ENCODE measurements around the gene HIGD1A. TPM values are rescaled to one million over a fixed set of nuclear protein-coding genes. Genes with fewer than 3 reads are reported as not detected.

Gene HIGD1A
- total and polyA plus RNA-seq, 4 donors, result 76.1 to 148 (median 86.1) TPM

- Histone ChIP-seq H3K4me3 (no peak overlapping the region), H3K4me1 (ENCODE audit: control insufficient read depth in 5 of 5, insufficient read depth in 5 of 5, low read length in 5 of 5) (peaks cover 0 to 4% (median 0%) of the 10 kb centered on the region in 5 donors), H3K27me3 (ENCODE audit: control insufficient read depth in 3 of 3, insufficient read depth in 3 of 3, low read length in 2 of 3) (no peaks in the 10 kb centered on the region), H3K36me3 (ENCODE audit: control insufficient read depth in 4 of 4, insufficient read depth in 4 of 4, low read length in 4 of 4) (peaks cover 0 to 7% (median 2%) of the 10 kb centered on the region in 4 donors), H3K9ac (ENCODE audit: insufficient read depth in 1 of 2, low read length in 2 of 2) (peak overlapping the region; percentile 19 to 40), H3K9me3 (ENCODE audit: control insufficient read depth in 4 of 4, insufficient read depth in 3 of 4, low read length in 3 of 4) (no peaks in the 10 kb centered on the region), H3K27ac (ENCODE audit: low read depth in 1 of 2, low read length in 1 of 2) (no peak overlapping the region)
- DNase-seq (no peak), ATAC-seq (ENCODE audit: insufficient read depth, low FRiP score) (no peak)
- TF ChIP-seq, protein P1, sequence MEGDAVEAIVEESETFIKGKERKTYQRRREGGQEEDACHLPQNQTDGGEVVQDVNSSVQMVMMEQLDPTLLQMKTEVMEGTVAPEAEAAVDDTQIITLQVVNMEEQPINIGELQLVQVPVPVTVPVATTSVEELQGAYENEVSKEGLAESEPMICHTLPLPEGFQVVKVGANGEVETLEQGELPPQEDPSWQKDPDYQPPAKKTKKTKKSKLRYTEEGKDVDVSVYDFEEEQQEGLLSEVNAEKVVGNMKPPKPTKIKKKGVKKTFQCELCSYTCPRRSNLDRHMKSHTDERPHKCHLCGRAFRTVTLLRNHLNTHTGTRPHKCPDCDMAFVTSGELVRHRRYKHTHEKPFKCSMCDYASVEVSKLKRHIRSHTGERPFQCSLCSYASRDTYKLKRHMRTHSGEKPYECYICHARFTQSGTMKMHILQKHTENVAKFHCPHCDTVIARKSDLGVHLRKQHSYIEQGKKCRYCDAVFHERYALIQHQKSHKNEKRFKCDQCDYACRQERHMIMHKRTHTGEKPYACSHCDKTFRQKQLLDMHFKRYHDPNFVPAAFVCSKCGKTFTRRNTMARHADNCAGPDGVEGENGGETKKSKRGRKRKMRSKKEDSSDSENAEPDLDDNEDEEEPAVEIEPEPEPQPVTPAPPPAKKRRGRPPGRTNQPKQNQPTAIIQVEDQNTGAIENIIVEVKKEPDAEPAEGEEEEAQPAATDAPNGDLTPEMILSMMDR (IDR thresholded peaks at IDR 0.05; ENCODE audit: control extremely low read depth, extremely low read depth), result no peak
- WGBS, 2 donors, result 72 to 81% methylated on average over 3 of the region's 3 CpGs
Measured at GRCh38 chr3:42780398-42780797, 23.9 kb downstream of the HIGD1A start.

GRCh38 chr3:42778644-42779043, 25.6 kb downstream of the HIGD1A start:
- TF ChIP-seq, protein P1 (IDR thresholded peaks at IDR 0.05; ENCODE audit: control extremely low read depth, extremely low read depth), result no peak
- no peak overlapping the region for H3K9ac ChIP-seq (ENCODE audit: insufficient read depth in 1 of 2, low read length in 2 of 2)
- ATAC-seq (ENCODE audit: insufficient read depth, low FRiP score), result peak; percentile 30

DNA sequence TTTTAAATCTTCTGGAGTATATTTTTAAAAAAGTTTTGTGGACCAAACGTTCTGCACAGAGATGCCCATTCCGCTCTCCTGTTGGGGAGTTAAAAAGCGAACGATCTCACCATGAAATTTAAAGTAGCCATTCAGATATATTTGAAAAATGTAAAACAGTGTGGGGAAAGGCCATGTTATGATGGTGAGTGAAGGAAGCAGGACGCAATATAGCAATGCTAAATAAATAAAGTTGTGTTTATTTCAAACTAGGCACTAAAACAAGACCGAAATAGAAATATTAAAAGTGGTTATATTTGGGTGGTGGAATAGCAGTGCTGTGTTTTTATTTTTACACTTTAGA, 30.9 kb downstream of the HIGD1A start:
- Histone ChIP-seq H3K4me3 (no peak overlapping the region), H3K9ac (ENCODE audit: insufficient read depth in 1 of 2, low read length in 2 of 2) (peak overlapping the region; percentile 48 to 92), H3K36me3 (ENCODE audit: control insufficient read depth in 4 of 4, insufficient read depth in 4 of 4, low read length in 4 of 4) (peaks cover 0 to 2% (median 0%) of the 10 kb centered on the region in 4 donors), H3K27me3 (ENCODE audit: control insufficient read depth in 3 of 3, insufficient read depth in 3 of 3, low read length in 2 of 3) (no peaks in the 10 kb centered on the region), H3K27ac (ENCODE audit: low read depth in 1 of 2, low read length in 1 of 2) (peak overlapping the region in 1 of 2 donors; percentile 72), H3K9me3 (ENCODE audit: control insufficient read depth in 4 of 4, insufficient read depth in 3 of 4, low read length in 3 of 4) (no peaks in the 10 kb centered on the region), H3K4me1 (ENCODE audit: control insufficient read depth in 5 of 5, insufficient read depth in 5 of 5, low read length in 5 of 5) (peaks cover 0 to 4% (median 0%) of the 10 kb centered on the region in 5 donors)
- ATAC-seq (ENCODE audit: insufficient read depth, low FRiP score), result no peak
- TF ChIP-seq, protein P1 (IDR thresholded peaks at IDR 0.05; ENCODE audit: control extremely low read depth, extremely low read depth), result no peak
- WGBS, 2 donors, result 6 to 10% methylated on average over 6 of the region's 6 CpGs
- DNase-seq, result no peak

More at GRCh38 chr3:42778644-42779043, 25.6 kb downstream of the HIGD1A start:
- no peak for DNase-seq
- 83 to 84% methylated on average over 2 of the region's 2 CpGs for WGBS, 2 donors
- H3K4me1 ChIP-seq (ENCODE audit: control insufficient read depth in 5 of 5, insufficient read depth in 5 of 5, low read length in 5 of 5), result peaks cover 0 to 4% (median 0%) of the 10 kb centered on the region in 5 donors
- no peak overlapping the region for H3K27ac ChIP-seq (ENCODE audit: low read depth in 1 of 2, low read length in 1 of 2)
- H3K9me3 ChIP-seq (ENCODE audit: control insufficient read depth in 4 of 4, insufficient read depth in 3 of 4, low read length in 3 of 4), result no peaks in the 10 kb centered on the region
- H3K27me3 ChIP-seq (ENCODE audit: control insufficient read depth in 3 of 3, insufficient read depth in 3 of 3, low read length in 2 of 3), result no peaks in the 10 kb centered on the region
- no peak overlapping the region for H3K4me3 ChIP-seq
- peaks cover 0 to 7% (median 2%) of the 10 kb centered on the region in 4 donors for H3K36me3 ChIP-seq (ENCODE audit: control insufficient read depth in 4 of 4, insufficient read depth in 4 of 4, low read length in 4 of 4)
